ENCODE measurements around the gene INAVA.
"Not testable (repeated sequence)": the region's sequence is repeated elsewhere in the genome, so short reads cannot be mapped to it uniquely, and the experiment has no call there.

The INAVA gene

DNA sequence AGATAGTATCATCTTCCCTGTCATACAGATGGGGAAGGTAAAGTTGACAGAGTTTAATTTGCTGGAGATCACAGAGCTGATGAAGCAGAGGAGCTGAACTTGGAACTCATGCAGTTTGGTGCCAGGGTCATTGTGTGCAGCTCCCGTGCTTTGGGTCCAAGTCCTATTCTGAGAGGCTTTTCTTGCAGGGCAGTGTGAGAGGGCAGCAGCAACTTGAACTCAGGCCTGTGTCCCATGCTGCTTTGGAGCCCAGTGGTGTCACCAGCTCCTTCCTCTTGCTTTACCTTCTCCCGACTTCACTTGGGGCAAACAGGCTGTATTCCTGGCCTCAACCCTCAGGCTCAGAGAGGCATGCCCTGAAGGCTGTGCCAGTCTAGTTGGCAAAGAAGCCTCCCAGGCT, 24.7 kb downstream of the INAVA start:
- no peak for DNase-seq (ENCODE audit: low read depth in 2 of 2)

DNA sequence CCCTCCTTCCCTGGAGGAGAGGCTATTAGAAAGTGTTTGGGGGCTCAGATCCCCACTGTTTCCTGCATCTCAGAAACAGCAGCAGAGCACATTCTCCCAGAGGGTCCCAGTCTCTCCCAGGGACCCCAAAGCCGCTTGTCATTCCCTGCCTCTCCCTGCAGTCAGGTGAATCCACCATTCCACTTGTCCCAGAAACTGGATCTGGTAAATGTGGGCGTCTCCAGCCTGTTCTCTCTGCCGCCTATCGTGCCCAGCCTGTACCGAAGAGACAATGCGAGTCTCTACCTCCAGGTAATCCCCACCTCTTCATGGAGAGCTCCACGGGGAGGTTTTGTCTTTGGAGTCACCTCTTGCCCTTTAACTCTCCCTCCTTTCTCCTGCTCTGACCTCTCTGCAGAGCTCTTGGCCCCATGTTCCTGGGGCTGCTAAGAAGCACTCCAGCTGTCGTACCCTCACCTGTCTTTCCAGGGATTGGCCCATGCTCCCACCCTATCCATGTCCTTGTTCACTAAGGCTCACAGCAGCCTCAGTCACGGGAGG, 26.9 kb downstream of the INAVA start:
- no peak for DNase-seq (ENCODE audit: low read depth in 2 of 2)

DNA sequence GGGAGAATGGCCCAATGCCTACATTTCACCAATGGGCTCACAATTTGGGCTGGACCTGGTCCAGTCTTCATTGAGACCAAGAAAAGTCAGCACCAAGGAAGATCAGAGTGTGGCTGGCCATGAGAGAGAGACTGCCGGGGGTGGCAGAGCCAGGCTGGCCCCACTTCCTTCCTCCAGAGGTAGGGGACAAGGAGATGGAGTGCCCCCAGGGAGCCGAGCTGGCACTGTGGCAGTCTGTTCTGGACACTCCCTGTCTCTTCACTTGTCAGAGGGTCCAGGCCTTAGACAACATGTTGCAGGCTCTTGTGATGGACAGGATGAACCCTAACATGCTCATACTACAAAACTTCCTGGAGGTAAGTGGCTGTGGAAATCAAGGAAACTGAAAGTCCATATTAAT, 27.7 kb downstream of the INAVA start:
- no peak for DNase-seq (ENCODE audit: low read depth in 2 of 2)

DNA sequence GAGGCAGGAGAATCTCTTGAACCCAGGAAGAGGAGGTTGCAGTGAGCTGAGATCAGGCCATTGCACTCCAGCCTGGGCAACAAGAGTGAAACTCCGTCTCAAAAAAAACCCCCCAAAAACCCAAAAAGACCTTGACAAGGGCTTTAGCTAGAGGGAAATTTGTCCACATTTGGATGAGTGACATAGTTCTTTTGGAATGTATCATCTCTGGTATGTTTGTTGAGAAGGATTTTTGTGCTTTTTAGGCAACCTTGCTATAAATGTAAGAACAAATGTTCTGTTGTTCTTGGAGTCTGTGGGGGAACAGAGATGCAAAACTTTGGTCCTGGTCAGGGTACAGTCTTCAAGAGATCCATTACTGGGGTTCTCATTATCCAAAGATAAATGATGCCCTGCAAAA, 28.9 kb downstream of the INAVA start:
- DNase-seq (ENCODE audit: low read depth in 2 of 2): no peak

DNA sequence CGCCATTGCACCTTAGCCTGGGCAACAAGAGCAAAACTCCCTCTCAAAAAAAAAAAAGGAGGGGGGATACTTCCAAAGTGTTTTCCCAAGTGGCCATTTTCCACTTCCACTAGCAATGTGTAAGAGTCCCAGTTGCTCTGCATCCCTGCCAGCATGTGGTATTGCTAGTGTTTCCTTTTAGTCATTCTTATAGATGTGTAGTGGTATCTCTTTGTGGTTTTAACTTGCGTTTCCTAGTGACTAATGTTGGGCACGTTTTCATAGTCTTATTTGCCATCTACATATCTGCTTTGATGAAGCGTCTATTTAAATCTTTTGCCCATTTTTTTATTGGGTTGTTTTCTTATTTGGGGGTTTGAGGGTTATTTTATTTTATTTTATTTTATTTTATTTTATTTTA, 31.1 kb downstream of the INAVA start:
- DNase-seq (ENCODE audit: low read depth in 2 of 2): no peak

DNA sequence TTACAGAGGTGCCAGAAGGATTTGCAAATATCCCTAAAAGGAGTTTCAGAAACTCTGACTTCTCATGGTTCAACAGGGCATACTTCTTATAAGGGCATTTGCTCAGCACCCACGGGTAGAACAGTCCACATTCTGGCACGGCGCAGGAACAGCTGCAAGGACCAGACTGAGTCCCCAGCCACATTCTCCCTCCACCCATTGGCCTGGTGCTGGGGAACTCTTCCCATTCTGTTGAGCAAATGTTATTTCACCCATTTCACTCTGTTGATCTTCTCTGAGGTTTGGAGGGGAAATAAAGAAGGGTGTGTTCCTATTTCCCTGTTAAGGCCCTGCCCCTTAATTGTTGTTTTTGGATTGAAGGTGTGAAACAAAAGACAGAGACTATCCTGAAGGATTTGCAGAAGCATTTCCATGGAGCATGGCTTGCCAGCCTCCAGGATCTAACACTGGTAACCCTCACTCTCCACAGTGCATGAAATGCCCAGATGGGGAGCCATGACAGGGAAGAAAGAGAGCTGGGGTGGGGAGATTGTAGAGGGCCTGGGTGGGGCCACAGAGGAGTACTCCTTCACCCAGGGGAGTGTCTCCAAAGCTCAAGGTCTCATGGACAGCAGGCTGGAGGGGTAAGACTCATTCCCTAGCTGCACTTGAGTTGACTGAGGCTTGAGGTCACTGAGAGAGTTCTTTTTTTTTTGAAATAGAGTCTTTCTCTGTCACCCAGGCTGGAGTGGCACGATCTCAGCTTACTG, 35.0 kb downstream of the INAVA start:
- DNase-seq (ENCODE audit: low read depth in 2 of 2): no peak

DNA sequence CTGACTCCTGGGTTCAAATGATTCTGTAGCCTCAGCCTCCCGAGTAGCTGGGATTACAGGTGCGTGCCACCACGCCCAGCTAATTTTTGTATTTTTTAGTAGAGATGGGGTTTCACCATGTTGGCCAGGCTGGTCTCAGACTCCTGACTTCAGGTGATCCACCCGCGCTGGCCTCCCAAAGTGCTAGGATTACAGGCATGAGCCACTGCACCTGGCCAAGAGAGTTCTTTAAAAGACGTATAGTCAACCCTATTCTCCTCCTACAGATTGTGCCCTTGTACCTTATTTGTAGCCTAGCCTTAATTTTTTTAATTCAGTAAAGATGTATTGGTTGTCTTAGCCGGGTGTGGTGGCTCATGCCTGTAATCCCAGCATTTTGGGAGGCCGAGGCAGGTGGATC, 35.6 kb downstream of the INAVA start:
- not testable (repeated sequence) for DNase-seq (ENCODE audit: low read depth in 2 of 2)

DNA sequence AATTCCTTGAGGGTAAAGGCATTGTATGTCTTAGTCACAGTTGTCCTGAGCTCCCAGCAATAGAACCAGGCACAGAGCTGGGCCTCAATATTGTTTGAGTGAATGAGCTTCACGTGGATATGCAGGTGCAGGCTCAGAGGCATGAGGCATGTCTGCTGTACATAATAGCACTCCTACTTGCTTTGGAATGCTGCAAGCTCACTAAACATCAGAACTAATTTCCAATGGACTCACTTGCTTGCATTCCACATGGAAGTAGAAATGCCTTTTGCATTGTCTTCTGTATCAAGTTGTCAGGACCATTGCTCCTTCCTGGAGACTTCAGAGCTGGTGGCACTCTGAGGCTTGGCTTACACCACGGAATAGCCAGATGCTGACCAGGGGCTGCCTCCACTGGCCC, 37.1 kb downstream of the INAVA start:
- no peak for DNase-seq (ENCODE audit: low read depth in 2 of 2)

DNA sequence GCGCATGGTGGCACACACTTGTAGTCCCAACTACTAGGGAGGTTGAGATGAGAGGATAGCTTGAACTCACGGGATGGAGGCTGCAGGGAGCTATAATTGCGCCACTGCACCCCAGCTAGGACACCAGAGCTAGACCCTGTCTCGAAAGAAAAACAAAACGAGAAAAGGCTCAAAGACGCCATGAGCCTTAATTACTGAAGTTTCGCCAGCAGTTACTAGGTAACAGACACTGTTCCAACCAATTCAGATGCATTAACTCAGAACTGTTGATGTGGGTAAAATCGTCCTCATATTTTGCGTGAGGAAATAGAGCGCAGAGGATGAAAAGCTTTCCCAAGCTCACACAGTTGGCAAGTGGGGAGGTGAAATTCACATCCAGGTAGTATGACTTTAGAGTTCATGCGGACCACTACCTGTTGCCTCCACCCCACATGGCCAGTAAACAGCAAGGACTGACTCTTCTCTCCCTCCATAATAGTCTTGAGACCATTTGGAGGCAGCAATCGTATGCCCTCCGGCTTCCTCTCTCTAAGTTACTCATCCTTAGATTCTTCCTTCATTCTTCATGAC, 40.1 kb downstream of the INAVA start:
- no peak for DNase-seq (ENCODE audit: low read depth in 2 of 2)

DNA sequence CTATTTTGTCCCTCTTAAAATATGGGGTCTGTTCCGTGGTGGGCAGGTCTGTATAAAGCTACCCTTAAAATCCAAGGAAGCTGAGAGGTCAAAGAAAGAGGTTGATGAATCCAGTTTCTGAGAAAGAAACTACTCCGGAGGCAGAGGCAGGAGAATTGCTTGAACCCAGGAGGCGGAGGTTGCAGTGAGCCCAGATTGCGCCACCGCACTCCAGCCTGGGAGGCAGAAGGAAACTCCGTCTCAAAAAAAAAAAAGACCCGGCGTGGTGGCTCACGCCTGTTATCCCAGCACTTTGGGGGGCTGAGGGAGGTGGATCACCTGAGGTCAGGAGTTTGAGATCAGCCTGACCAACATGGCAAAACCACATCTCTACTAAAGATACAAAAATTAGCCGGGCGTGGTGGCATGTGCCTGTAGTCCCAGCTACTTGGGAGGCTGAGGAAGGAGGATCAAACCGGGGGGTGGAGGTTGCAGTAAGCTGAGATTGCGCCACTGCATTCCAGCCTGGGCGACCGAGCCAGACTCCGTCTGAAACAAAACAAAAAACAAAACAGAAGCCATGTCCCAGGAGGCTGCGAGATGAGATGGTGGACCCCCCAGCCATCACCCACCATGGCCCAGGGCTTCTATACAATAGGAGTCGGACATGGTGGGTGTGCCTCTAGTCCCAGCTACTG, 40.7 kb downstream of the INAVA start:
- DNase-seq (ENCODE audit: low read depth in 2 of 2): not testable (repeated sequence)

DNA sequence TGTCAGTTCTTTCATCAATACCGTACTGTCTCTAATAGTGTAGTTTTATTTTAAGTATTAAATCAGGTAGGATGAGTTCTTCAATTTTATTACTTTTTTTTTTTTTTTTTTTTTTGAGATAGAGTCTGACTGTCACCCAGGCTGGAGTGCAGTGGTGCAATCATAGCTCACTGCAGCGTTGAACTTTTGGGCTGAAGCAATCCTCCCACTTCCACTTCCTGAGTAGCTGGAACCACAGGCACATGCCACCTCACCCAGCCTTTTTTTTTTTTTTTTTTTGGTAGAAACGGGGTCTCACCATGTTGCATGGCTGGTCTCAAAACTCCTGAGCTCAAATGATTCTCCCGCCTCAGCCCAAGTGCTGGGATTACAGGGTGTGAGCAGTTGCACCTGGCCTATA, 44.3 kb downstream of the INAVA start:
- DNase-seq (ENCODE audit: low read depth in 2 of 2): no peak

DNA sequence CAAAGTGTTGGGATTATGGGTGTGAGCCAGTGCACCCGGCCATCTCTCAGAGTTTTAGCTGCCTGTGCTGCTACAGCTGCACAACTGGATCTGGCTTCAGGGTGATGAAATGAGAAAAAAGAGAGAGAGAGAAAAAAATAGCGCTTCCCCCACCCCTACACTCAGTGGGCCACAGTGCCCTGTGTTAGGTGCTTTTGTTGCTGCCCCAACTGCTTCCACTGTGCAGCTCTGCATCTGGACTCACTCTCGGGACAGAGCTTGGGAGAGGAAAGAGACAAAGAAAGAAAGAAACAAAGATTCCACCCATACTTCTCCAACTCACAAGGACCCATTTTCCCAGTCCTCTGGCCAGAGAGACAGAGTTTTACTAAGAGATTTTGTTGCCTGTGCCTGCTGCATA, 50.4 kb downstream of the INAVA start:
- DNase-seq (ENCODE audit: low read depth in 2 of 2): no peak

DNA sequence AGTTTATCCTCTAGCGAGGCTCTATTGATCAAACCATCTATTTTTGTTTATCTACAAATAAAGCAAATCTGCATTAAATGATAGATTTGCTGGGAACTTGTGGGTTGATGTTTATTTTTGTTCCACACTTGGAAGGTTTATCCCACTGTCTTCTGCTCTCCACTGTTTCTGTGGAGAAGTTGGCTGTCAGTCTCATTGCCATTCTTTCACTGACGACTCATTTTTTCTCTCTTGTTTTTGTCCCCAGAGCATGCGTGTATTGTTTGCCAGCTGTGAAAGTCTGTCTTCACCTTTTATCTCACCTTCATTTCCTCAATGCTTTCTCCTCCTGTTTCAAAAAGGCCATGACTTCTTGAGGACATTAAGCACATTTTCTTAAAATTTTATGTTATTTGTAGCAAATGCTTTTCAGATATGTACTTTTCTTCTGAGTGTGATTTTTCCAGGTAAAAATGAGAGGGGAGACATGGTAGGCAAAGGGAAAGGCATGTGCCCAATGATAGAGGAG, 52.4 kb downstream of the INAVA start:
- DNase-seq (ENCODE audit: low read depth in 2 of 2): no peak

DNA sequence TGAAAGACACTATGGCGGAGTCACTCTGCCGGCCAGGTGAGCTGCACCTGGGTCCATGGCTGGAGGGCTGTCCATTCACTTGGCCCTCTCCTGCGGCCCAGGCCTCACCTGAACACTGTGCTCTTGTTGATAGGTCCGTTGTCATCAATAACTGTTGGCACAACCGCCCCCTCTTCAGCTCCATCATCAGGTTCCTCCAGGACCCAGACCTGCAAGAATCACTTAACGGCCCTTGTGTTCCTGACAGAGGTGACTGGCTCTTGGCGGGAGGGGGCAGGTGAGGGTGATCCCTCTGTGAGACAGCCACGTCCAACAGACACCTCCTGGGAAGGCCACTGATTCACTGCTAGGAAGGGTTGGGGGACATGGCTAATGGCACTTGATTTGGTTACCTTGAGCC, 54.9 kb downstream of the INAVA start:
- no peak for DNase-seq (ENCODE audit: low read depth in 2 of 2)

DNA sequence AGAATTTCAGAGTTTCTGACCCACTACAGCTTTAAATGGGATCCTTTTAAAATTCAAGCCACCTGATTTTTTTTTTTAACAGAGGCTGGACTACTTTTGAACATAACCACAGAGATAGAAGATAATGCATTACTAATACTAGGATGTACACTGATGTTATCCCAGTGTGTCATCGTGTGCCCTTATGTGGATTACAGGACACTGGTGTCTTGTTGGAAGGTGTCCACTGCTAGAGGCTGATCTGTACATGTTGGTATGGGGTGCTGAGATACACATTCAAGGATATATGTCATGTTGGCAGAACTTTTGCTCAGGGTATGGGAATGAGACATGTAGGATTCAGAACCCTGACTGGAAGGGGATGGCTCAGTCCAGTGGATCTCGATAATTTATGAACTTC, 56.3 kb downstream of the INAVA start:
- no peak for DNase-seq (ENCODE audit: low read depth in 2 of 2)

DNA sequence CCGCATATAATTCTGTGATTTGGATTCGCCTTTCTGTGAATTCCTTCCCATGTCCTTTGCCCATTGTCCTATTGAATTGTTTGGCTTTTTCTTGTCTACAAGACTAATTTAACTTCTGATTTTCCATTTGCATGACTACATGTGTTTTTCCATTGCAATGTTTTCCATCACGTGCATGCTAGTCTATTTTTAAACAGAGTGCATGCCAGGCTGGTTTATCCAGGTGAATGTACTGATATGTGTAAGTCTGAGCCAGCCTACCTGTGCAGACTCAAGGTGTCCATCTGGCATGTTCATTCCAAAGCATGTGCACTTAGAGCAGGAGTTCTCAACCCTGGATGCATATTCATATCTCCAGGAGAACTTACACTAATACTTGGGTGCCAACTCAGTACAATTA, 59.7 kb downstream of the INAVA start:
- no peak for DNase-seq (ENCODE audit: low read depth in 2 of 2)

DNA sequence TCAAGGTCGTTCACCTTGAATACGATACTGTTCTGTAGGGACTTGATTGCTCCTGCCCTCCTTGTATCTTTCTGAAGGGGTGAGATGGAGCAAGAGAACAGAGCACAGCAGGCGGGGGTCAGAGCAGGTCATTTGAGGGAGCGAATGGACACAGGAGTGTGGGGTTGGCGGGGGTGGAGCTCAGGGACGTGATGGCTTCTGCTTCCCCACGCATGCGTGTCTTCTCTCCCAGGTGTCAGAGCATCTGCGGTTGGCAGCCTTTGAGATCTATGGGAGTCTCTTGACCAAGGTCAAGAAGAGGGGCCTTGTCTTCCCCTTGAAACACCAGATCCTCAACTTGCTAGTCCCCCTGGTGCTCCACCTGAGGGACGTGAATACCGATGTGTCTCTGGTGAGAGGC, 63.9 kb downstream of the INAVA start:
- no peak for DNase-seq (ENCODE audit: low read depth in 2 of 2)

DNA sequence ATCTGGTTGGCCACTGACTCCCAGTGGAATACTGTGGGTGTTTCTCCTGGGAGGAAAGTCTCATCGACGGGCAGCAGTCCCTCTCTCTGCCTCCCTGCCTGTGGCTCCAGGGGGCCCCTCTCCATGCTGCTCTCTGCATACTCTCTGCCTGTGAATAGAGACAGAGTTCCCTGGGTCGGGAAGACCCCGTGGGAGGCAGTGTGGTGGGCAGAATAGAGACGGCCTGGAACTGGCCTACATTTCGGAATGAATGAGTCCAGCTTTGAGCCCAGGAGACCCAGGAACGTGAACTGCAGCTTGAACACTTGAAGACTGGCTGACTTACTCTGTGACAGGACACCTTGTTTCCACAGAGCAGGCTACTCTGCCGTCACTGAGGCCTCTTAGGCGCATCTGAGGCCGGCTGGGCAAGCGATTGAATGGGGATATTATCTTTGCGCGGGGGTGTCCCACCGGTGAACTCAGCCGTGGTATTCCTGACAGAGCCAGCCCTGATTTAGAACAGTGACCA, 64.8 kb downstream of the INAVA start:
- DNase-seq (ENCODE audit: low read depth in 2 of 2): no peak

DNA sequence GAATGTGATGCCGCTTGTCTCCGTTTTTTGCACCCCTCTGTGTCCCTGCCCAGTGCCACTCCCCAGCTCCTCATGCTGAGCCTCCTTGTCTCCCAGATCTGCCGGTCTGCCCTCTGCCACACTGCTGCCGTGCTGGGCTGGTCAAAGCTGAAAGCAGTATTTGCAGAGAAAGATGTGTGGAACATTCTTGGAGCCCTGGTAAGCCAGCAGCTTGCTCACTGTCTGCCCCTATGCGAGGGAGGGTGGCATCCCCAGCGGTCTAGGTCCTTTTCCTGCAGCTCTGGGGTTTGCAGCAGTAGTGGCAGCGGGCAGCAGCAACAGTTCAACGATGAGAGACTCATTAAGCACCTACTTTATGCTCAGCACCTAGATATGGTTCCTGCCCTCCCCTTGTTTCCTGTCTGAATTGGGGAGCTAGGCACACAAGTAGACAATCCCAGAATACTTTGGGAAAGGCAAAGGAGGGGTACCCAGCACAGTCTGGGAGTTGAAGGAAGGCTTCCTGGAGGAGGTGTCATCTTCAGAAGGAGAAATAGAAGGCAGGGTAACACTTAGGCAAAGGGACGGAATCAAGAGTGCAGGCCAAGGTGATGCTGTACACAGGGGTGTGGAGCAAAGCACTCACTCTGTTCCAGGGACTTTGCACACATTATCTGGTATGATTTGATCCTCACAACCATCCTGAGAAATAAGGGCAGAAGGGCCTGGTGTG, 65.7 kb downstream of the INAVA start:
- DNase-seq (ENCODE audit: low read depth in 2 of 2): no peak

DNA sequence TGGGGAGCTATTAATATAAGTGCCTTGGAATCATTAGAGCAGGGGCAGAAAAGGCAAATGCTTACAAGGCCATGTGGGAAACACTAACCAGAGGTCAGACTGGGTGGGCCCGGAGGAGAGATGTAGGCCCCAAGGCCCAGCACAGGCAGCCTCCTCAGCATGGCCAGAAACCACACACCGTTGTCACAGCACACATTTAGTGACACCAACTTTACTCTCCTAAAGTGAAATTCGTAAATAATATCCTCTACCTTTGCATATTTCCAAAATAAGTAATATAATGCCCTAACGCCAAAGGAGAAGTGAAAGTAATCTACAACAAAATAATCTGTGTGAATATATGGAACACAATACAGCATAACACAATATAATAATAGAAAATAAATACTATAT, 66.2 kb downstream of the INAVA start:
- no peak for DNase-seq (ENCODE audit: low read depth in 2 of 2)

DNA sequence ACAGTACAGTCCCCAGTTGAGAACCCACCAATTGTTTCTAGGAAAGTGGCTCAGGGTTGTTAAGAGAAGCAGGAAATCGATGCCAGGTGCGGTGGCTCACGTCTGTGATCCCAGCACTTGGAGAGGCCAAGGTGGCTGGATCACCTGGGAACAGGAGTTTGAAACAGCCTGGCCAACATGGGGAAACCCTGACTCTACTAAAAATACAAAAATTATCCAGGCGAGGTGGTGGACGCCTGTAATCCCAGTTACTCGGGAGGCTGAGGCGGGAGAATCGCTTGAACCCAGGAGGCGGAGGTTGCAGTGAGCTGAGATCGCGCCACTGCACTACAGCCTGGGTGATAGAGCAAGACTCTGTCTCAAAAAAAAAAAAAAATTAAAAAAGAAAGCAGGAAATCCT, 67.5 kb downstream of the INAVA start:
- not testable (repeated sequence) for DNase-seq (ENCODE audit: low read depth in 2 of 2)

DNA sequence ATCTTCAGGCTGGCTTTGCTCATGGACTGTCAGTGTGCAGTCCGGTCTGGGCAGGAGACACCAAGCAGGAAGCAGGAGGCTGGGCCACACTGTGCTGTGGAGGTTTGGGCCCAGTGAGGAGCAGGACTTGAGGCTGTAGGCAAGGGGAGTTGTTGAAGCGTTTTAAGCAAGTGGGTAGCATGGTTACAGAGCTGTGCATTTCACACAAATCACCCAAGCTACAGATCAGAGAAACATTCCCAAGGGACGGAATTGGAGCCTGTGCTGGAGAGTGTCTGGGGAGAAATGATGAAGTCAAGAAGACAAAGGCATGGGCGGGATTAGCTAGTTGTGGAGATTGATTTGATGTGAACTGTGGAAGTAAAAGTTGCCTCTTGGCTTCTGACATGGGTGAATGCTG, 67.9 kb downstream of the INAVA start:
- DNase-seq (ENCODE audit: low read depth in 2 of 2): no peak

Measured in stimulated activated CD4-positive, alpha-beta T cell treated with anti-CD3 and anti-CD28 coated beads, Interleukin-4, amount 100 ng/mL, for 48 hours (primary cell).